ENCODE measurements around the gene KRTAP20-3. TPM values are rescaled to one million over a fixed set of nuclear protein-coding genes. Genes with fewer than 3 reads are reported as not detected.

Gene KRTAP20-3
- total and polyA plus RNA-seq, 2 experiments from 2014 or later, result not detected

DNA sequence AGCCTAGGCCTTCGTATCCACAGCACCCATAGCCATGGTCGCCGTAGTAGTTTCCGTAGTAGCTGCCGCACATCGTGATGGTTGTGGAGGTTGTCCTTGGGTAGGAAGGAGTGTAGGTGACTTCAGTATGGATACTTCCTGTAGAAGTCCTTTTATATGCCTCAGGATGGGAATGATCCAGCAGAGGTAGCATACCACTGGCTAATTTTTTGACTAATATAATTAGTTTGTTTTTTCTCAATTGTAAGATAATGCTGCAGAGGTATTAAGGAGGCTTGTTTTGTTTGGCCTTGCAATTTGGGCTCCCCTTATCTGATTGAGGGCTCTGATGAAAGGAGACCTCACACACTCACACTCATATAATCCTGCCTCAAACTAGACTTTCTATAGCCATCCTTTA lies 43.9 kb upstream of the KRTAP20-3 start, which contains the start of gene KRTAP6-2:
Gene KRTAP6-2, minus strand, starts transcription at position 101 of the 400 bp plus-strand sequence. Its CDS starts 28 bp downstream, at position 73.
- Histone ChIP-seq H2AFZ (no peak within 1 kb of the TSS), H3K79me2 (replicated peaks; ENCODE audit: insufficient read depth) (no peaks in the 10 kb centered on the region), H3K4me1 (ENCODE audit: insufficient read depth) (no peaks in the 10 kb centered on the region), H3K27ac (ENCODE audit: low read depth) (no peak within 1 kb of the TSS), H3K9me2 (ENCODE audit: insufficient read depth) (no peaks in the 10 kb centered on the region), H3K36me3 (ENCODE audit: insufficient read depth) (no peaks in the 10 kb centered on the region), H4K20me1 (replicated peaks; ENCODE audit: insufficient read depth) (no peaks in the 10 kb centered on the region), H3K27me3 (ENCODE audit: insufficient read depth) (no peaks in the 10 kb centered on the region), H3K4me2 (no peak within 1 kb of the TSS), H3K4me3 (no peak within 1 kb of the TSS), H3F3A (replicated peaks; ENCODE audit: low read depth) (no peaks in the 10 kb centered on the region)
- H3K36me3 Mint-ChIP-seq (ENCODE audit: low read depth), result no peaks in the 10 kb centered on the region
- TF ChIP-seq, protein P1, sequence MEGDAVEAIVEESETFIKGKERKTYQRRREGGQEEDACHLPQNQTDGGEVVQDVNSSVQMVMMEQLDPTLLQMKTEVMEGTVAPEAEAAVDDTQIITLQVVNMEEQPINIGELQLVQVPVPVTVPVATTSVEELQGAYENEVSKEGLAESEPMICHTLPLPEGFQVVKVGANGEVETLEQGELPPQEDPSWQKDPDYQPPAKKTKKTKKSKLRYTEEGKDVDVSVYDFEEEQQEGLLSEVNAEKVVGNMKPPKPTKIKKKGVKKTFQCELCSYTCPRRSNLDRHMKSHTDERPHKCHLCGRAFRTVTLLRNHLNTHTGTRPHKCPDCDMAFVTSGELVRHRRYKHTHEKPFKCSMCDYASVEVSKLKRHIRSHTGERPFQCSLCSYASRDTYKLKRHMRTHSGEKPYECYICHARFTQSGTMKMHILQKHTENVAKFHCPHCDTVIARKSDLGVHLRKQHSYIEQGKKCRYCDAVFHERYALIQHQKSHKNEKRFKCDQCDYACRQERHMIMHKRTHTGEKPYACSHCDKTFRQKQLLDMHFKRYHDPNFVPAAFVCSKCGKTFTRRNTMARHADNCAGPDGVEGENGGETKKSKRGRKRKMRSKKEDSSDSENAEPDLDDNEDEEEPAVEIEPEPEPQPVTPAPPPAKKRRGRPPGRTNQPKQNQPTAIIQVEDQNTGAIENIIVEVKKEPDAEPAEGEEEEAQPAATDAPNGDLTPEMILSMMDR (conservative IDR thresholded peaks at IDR 0.05; ENCODE audit: low read depth in 2 of 2), result no peak
- TF ChIP-seq ZNF331 (CRISPR knock-in tag; IDR thresholded peaks at IDR 0.05; ENCODE audit: low read depth), result no peak
- TF ChIP-seq, protein P2, sequence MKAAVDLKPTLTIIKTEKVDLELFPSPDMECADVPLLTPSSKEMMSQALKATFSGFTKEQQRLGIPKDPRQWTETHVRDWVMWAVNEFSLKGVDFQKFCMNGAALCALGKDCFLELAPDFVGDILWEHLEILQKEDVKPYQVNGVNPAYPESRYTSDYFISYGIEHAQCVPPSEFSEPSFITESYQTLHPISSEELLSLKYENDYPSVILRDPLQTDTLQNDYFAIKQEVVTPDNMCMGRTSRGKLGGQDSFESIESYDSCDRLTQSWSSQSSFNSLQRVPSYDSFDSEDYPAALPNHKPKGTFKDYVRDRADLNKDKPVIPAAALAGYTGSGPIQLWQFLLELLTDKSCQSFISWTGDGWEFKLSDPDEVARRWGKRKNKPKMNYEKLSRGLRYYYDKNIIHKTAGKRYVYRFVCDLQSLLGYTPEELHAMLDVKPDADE (IDR thresholded peaks at IDR 0.05), result no peak
- TF ChIP-seq JUNB (IDR thresholded peaks at IDR 0.05; ENCODE audit: unreplicated experiment), result no peak
- TF ChIP-seq, protein P3, sequence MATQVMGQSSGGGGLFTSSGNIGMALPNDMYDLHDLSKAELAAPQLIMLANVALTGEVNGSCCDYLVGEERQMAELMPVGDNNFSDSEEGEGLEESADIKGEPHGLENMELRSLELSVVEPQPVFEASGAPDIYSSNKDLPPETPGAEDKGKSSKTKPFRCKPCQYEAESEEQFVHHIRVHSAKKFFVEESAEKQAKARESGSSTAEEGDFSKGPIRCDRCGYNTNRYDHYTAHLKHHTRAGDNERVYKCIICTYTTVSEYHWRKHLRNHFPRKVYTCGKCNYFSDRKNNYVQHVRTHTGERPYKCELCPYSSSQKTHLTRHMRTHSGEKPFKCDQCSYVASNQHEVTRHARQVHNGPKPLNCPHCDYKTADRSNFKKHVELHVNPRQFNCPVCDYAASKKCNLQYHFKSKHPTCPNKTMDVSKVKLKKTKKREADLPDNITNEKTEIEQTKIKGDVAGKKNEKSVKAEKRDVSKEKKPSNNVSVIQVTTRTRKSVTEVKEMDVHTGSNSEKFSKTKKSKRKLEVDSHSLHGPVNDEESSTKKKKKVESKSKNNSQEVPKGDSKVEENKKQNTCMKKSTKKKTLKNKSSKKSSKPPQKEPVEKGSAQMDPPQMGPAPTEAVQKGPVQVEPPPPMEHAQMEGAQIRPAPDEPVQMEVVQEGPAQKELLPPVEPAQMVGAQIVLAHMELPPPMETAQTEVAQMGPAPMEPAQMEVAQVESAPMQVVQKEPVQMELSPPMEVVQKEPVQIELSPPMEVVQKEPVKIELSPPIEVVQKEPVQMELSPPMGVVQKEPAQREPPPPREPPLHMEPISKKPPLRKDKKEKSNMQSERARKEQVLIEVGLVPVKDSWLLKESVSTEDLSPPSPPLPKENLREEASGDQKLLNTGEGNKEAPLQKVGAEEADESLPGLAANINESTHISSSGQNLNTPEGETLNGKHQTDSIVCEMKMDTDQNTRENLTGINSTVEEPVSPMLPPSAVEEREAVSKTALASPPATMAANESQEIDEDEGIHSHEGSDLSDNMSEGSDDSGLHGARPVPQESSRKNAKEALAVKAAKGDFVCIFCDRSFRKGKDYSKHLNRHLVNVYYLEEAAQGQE (IDR thresholded peaks at IDR 0.05; ENCODE audit: unreplicated experiment), result no peak
- no peak for TF ChIP-seq STAT1 (IDR thresholded peaks at IDR 0.05; ENCODE audit: unreplicated experiment)
- no peak for TF ChIP-seq ZNF114 (CRISPR knock-in tag; IDR thresholded peaks at IDR 0.05)
- no peak for TF ChIP-seq EZH2 (IDR thresholded peaks at IDR 0.05; ENCODE audit: low read depth, unreplicated experiment)
- DNase-seq (ENCODE audit: low spot score) (no peak), ATAC-seq (no peak)
- H3K4me1 Mint-ChIP-seq, result no peaks in the 10 kb centered on the region
- no peaks in the 10 kb centered on the region for H3K27me3 Mint-ChIP-seq (ENCODE audit: insufficient read depth, low read depth, poor library complexity)
- H3K4me3 Mint-ChIP-seq, result no peak within 1 kb of the TSS
- no peak within 1 kb of the TSS for H3K27ac Mint-ChIP-seq
- no peaks in the 10 kb centered on the region for H3K9me3 Mint-ChIP-seq

DNA sequence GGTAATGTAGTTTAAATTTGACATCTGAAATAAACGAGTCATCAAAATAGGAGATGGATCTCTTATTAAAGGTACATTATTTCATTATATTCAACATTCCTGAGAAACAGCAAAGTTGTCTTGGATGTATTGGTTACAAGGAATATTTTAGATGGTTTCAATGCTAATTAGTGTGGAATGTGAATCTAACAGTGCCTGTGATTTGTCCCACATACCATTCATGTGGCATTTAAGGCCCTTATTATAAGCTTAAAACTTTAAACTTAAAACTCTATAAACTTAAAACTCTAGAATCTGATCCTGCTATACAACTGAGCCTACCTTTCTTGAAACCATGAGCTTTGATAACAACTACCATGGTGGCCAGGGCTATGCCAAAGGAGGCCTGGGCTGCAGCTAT lies 41.9 kb upstream of the KRTAP20-3 start, which contains the start of gene KRTAP22-1:
Gene KRTAP22-1, plus strand, starts transcription at position 301 of the 400 bp plus-strand sequence.
- Histone ChIP-seq H3K36me3 (ENCODE audit: insufficient read depth) (no peaks in the 10 kb centered on the region), H2AFZ (no peak within 1 kb of the TSS; the same call in 1 of the 2 replicates), H3K79me2 (replicated peaks; ENCODE audit: insufficient read depth) (no peaks in the 10 kb centered on the region), H3K4me2 (no peak within 1 kb of the TSS), H4K20me1 (replicated peaks; ENCODE audit: insufficient read depth) (no peaks in the 10 kb centered on the region), H3K27ac (ENCODE audit: low read depth) (no peak within 1 kb of the TSS), H3K9me2 (ENCODE audit: insufficient read depth) (no peaks in the 10 kb centered on the region), H3F3A (replicated peaks; ENCODE audit: low read depth) (no peaks in the 10 kb centered on the region), H3K4me1 (ENCODE audit: insufficient read depth) (no peaks in the 10 kb centered on the region), H3K4me3 (no peak within 1 kb of the TSS), H3K27me3 (ENCODE audit: insufficient read depth) (no peaks in the 10 kb centered on the region)
- H3K27me3 Mint-ChIP-seq (ENCODE audit: insufficient read depth, low read depth, poor library complexity), result no peaks in the 10 kb centered on the region
- DNase-seq (ENCODE audit: low spot score) (no peak), ATAC-seq (no peak)
- no peak within 1 kb of the TSS for H3K4me3 Mint-ChIP-seq
- no peaks in the 10 kb centered on the region for H3K36me3 Mint-ChIP-seq (ENCODE audit: low read depth)
- H3K4me1 Mint-ChIP-seq, result no peaks in the 10 kb centered on the region
- no peak within 1 kb of the TSS for H3K27ac Mint-ChIP-seq
- no peaks in the 10 kb centered on the region; the same call in 2 of the 3 replicates for H3K9me3 Mint-ChIP-seq
- no peak for TF ChIP-seq ZNF114 (CRISPR knock-in tag; IDR thresholded peaks at IDR 0.05)
- TF ChIP-seq, protein P4, sequence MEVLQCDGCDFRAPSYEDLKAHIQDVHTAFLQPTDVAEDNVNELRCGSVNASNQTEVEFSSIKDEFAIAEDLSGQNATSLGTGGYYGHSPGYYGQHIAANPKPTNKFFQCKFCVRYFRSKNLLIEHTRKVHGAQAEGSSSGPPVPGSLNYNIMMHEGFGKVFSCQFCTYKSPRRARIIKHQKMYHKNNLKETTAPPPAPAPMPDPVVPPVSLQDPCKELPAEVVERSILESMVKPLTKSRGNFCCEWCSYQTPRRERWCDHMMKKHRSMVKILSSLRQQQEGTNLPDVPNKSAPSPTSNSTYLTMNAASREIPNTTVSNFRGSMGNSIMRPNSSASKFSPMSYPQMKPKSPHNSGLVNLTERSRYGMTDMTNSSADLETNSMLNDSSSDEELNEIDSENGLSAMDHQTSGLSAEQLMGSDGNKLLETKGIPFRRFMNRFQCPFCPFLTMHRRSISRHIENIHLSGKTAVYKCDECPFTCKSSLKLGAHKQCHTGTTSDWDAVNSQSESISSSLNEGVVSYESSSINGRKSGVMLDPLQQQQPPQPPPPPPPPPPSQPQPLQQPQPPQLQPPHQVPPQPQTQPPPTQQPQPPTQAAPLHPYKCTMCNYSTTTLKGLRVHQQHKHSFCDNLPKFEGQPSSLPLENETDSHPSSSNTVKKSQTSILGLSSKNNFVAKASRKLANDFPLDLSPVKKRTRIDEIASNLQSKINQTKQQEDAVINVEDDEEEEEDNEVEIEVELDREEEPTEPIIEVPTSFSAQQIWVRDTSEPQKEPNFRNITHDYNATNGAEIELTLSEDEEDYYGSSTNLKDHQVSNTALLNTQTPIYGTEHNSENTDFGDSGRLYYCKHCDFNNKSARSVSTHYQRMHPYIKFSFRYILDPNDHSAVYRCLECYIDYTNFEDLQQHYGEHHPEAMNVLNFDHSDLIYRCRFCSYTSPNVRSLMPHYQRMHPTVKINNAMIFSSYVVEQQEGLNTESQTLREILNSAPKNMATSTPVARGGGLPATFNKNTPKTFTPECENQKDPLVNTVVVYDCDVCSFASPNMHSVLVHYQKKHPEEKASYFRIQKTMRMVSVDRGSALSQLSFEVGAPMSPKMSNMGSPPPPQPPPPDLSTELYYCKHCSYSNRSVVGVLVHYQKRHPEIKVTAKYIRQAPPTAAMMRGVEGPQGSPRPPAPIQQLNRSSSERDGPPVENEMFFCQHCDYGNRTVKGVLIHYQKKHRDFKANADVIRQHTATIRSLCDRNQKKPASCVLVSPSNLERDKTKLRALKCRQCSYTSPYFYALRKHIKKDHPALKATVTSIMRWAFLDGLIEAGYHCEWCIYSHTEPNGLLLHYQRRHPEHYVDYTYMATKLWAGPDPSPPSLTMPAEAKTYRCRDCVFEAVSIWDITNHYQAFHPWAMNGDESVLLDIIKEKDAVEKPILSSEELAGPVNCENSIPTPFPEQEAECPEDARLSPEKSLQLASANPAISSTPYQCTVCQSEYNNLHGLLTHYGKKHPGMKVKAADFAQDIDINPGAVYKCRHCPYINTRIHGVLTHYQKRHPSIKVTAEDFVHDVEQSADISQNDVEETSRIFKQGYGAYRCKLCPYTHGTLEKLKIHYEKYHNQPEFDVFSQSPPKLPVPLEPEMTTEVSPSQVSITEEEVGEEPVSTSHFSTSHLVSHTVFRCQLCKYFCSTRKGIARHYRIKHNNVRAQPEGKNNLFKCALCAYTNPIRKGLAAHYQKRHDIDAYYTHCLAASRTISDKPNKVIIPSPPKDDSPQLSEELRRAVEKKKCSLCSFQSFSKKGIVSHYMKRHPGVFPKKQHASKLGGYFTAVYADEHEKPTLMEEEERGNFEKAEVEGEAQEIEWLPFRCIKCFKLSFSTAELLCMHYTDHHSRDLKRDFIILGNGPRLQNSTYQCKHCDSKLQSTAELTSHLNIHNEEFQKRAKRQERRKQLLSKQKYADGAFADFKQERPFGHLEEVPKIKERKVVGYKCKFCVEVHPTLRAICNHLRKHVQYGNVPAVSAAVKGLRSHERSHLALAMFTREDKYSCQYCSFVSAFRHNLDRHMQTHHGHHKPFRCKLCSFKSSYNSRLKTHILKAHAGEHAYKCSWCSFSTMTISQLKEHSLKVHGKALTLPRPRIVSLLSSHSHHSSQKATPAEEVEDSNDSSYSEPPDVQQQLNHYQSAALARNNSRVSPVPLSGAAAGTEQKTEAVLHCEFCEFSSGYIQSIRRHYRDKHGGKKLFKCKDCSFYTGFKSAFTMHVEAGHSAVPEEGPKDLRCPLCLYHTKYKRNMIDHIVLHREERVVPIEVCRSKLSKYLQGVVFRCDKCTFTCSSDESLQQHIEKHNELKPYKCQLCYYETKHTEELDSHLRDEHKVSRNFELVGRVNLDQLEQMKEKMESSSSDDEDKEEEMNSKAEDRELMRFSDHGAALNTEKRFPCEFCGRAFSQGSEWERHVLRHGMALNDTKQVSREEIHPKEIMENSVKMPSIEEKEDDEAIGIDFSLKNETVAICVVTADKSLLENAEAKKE (CRISPR knock-in tag; IDR thresholded peaks at IDR 0.05), result no peak

Data from GM23338 (cell line).